HG02884 (cell line): ENCODE data around the gene CYBB.
A peak's percentile ranks its signal among the peaks of the same experiment; 100 is the strongest.

Source experiments
- ATAC-seq: cut with Tn5 transposase; IDR thresholded peaks from one replicate; pipeline ENCODE4 v1.9.1; 2021; ENCODE audit warnings: mild to moderate bottlenecking, moderate library complexity; ENCODE audit not compliant: unreplicated experiment

CYBB gene

GRCh38 chrX:37785569-37785968 is 5.7 kb downstream of the CYBB start:
- no peak for ATAC-seq

- peak; percentile 61 for ATAC-seq
These were observed 7.0 kb downstream of the CYBB start for GRCh38 chrX:37786624-37787422.

- ATAC-seq, result peak; percentile 63
These were observed 7.6 kb downstream of the CYBB start for GRCh38 chrX:37787423-37787869.

GRCh38 chrX:37796310-37796709 is 16.5 kb downstream of the CYBB start:
- no peak for ATAC-seq

- ATAC-seq, result peak; percentile 85
These were observed 16.9 kb downstream of the CYBB start for GRCh38 chrX:37796805-37797204.

GRCh38 chrX:37799936-37800335 is 20.1 kb downstream of the CYBB start:
- ATAC-seq, result no peak

- no peak for ATAC-seq
These were observed 20.9 kb downstream of the CYBB start for GRCh38 chrX:37800717-37801116.

- no peak for ATAC-seq
These were observed 22.2 kb downstream of the CYBB start for GRCh38 chrX:37802028-37802427.

GRCh38 chrX:37803057-37803456 is 23.2 kb downstream of the CYBB start:
- ATAC-seq, result no peak

- peak; percentile 44 for ATAC-seq
These were observed 30.1 kb downstream of the CYBB start for GRCh38 chrX:37809970-37810369.

- no peak for ATAC-seq
These were observed 32.3 kb downstream of the CYBB start for GRCh38 chrX:37812110-37812509.

- ATAC-seq, result no peak
These were observed 33.7 kb downstream of the CYBB start for GRCh38 chrX:37813570-37813969.

- no peak for ATAC-seq
These were observed 35.5 kb downstream of the CYBB start for GRCh38 chrX:37815366-37815765.

- ATAC-seq, result peak; percentile 38
These were observed 36.9 kb downstream of the CYBB start for GRCh38 chrX:37816766-37817165.

GRCh38 chrX:37817176-37817575 is 37.3 kb downstream of the CYBB start:
- no peak for ATAC-seq

GRCh38 chrX:37817579-37817978 is 37.7 kb downstream of the CYBB start:
- peak; percentile 25 for ATAC-seq

GRCh38 chrX:37818031-37818430 is 38.2 kb downstream of the CYBB start:
- no peak for ATAC-seq

- ATAC-seq, result no peak
These were observed 40.8 kb downstream of the CYBB start for GRCh38 chrX:37820646-37821045.

GRCh38 chrX:37824491-37825214 is 44.8 kb downstream of the CYBB start:
- ATAC-seq, result no peak

- peak; percentile 81 for ATAC-seq
These were observed 45.5 kb downstream of the CYBB start for GRCh38 chrX:37825215-37825842.

GRCh38 chrX:37829721-37830120 is 49.9 kb downstream of the CYBB start:
- ATAC-seq, result no peak

GRCh38 chrX:37830371-37830770 is 50.5 kb downstream of the CYBB start:
- no peak for ATAC-seq
